GM04503 (cell line): ENCODE results near the gene FCHSD2.
"Not testable (repeated sequence)": the region's sequence is repeated elsewhere in the genome, so short reads cannot be mapped to it uniquely, and the experiment has no call there.

ENCODE experiments used
- DNase-seq: peaks from one replicate; pipeline ENCODE4 v3.0.0-alpha.2; 2012; ENCODE audit warnings: low read depth

The FCHSD2 gene

GRCh38 chr11:72924568-72925190, 217.4 kb downstream of the FCHSD2 start:
- DNase-seq: peak; percentile 13

- DNase-seq: no peak
Observed at GRCh38 chr11:72921028-72921716, 220.9 kb downstream of the FCHSD2 start.

- DNase-seq: no peak
Observed at GRCh38 chr11:72920001-72920400, 222.1 kb downstream of the FCHSD2 start.

- DNase-seq: no peak
Observed at GRCh38 chr11:72918851-72919250, 223.3 kb downstream of the FCHSD2 start.

DNA sequence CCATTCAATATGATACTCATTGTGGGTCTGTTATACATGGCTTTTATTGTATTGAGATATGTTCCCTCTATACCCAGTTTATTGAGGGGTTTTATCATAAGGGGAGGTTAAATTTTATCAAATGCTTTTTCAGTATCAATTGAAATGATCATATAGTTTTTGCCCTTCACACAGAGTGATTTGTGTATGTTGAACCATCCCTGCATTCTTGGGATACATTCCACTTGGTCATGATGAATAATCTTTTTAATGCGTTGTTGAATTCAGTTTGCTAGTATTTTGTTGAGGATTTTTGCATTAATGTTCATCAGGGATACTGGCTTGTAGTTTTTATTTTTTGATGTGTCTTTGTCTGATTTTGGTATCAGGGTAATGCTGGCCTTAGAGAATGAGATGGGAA, 229.9 kb downstream of the FCHSD2 start:
- DNase-seq: no peak

GRCh38 chr11:72909558-72910388, 232.3 kb downstream of the FCHSD2 start:
- DNase-seq: not testable (repeated sequence)

DNA sequence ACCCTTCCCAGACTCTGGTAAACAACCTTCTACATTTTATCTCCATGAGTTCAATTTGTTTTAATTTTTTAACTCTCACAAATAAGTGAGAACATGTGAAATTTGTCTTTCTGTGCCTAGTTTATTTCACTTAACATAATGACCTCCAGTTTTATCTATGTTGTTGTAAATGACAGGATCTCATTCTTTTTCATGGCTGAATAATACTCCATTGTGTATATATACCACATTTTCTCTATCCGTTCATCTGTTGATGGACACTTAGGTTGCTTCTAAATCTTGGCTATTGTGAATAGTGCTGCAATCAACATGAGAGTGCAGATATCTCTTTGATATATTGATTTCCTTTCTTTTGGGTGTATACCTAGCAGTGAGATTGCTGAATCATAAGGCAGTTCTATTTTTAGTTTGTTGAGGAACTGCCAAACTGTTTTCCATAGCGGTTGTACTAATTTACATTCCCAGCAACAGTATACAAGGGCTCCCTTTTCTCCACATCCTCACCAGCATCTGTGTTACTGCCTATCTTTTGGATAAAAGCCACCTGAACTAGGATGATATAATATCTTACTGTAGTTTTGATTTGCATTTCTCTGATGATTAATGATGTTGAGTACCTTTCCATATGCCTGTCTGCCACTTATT, 234.0 kb downstream of the FCHSD2 start:
- DNase-seq: no peak

- no peak for DNase-seq
Observed at GRCh38 chr11:72904016-72904415, 238.1 kb downstream of the FCHSD2 start.

- DNase-seq: no peak
Observed at GRCh38 chr11:72901374-72901773, 240.7 kb downstream of the FCHSD2 start.

GRCh38 chr11:72900013-72900412, 242.1 kb downstream of the FCHSD2 start:
- no peak for DNase-seq

GRCh38 chr11:72899238-72899637, 242.9 kb downstream of the FCHSD2 start:
- no peak for DNase-seq

GRCh38 chr11:72897506-72897905, 244.6 kb downstream of the FCHSD2 start:
- no peak for DNase-seq

DNA sequence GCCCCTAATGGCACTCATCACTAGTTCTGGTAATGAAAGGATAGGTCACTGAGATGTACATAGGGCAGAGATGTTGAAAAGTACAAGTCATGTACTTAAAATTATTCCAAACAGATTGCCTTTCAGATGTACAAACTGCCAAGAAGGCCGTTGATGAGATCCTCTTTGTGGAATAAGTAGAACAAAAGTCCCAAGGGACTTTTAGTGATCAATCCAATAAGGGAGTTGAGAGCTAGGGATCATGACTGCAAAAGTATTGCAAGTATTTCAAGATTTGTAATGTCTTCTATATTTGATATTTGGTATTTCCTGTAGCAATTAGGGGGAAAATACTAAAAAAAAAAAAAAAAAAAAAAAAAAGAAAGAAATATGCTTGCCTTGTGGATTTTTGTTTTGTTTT, 245.7 kb downstream of the FCHSD2 start:
- peak; percentile 7 for DNase-seq

- DNase-seq: no peak
Observed at GRCh38 chr11:72890881-72891280, 251.2 kb downstream of the FCHSD2 start.

GRCh38 chr11:72886619-72887018, 255.5 kb downstream of the FCHSD2 start:
- DNase-seq: no peak

DNA sequence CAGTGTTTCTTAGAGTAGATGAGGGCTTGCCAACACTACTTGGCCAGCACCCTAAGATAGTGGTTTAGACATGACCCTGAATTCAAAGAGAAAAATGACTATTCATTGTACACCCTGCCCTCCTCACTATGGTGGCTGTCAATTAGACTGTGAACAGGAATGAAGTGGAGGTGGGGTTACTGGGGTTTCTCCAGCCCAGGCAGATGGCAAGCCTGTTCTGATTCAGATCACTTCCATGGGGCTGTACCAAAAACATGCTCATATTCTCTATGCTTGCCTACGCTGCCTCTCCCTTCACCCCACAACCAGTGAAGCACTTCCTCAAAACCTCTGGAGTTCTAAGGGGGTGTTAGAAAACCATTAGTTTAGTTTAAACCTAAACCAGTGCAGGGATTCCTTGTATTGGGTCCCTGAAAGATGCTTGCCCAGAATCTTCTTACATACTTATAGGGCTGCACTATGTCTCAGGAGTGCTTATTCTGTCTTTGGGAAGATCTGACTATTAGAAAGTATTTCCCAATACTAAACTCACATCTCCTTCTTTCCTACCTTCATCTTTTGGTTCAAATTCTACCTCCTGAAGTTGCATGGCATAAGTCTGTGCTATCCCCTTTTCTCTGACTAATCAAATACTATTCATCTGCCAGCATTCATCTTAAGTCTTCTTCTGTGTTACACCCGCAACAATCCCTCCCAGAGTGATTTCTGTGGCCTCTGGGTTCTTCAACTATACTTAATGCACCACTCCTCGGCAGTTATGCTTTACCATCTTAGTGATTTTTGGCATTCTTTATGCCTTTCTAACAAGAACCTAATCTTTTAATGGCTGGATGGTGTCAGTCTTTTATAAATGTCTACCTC, 256.1 kb downstream of the FCHSD2 start:
- no peak for DNase-seq

DNA sequence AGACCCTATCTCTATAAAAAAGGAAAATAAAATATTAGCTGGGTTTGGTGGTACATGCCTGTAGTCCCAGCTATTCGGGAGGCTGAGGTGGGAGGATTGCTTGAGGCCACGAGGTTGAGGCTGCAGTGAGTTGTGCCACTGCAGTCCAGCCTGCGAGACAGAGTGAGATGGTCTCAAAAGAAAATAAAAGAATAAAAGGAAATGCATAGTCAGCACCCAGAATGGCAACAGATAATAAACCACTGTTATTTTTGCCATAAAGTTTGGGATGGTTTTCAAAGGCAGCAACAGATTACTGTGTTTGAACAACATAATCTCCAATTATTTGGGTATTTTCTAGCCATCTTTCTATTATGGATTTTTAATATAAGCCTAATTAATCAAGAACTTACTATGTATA, 266.0 kb downstream of the FCHSD2 start:
- DNase-seq: no peak

DNA sequence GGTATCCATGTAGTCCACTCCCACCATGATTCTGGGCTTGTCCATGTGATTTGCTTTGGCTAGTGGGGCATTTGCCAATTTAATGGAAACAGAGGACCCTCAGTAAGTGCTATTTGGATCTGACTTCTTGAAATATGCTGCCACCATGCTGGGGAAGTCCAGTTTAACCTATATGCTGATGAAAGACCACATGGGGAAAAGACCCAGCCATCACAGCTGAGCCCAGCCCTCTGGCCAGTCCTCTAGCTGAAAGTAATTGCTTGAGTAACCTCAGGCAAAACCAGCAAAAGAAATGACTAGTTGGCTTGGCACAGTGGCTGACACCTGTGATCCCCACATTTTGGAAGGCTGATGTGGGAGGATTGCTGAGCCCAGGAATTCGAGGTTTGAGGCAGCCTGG, 266.4 kb downstream of the FCHSD2 start:
- DNase-seq: no peak

GRCh38 chr11:72872012-72872411, 270.1 kb downstream of the FCHSD2 start:
- DNase-seq: no peak

DNA sequence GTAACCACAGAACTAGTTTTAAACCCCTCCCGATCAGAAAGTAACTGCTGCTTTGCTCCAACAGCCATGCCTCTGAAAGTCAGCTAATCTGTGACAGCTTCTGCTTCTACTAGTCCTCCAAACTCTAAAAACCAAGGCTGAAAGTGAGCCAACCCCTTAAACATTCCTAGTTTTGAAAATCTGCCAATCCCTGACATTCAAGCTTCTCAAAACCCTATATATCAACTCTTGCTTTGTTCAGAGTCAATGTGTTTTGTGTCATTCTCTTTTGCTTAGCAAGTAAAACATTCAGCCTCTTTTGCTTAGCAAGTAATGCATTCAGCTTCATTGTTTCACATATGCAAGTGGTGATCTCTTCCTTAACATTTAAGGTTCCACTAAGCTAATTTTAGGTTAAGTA, 271.0 kb downstream of the FCHSD2 start:
- no peak for DNase-seq

DNA sequence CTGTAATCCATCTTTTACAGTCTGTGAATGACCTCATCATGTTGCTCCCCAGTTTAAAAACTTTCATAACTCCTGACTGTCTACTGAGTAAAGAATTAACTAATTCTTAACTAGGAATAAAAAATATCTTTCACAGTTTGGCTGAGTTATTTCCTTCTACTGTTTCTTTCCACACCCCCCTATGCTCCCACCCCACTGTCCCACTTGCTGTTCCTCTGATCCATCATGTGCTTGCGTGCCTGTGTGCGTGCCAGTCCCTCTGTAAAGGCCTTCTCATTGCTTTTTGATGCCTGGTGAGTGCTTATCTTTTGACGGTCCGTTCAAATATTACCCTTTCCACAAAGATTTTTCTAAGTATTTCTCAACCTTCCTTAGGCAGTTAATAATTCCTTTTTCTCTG, 272.3 kb downstream of the FCHSD2 start:
- no peak for DNase-seq

- DNase-seq: no peak
Observed at GRCh38 chr11:72867970-72868369, 274.1 kb downstream of the FCHSD2 start.
